Measurements from ENCODE around the gene GAS2L3. TPM values are rescaled to one million over a fixed set of nuclear protein-coding genes. Genes with fewer than 3 reads are reported as not detected.
A peak's percentile ranks its signal among the peaks of the same experiment; 100 is the strongest.

The GAS2L3 gene
- total RNA-seq, 2 donors from 2014 or later: 3.3 to 10.1 TPM

GRCh38 chr12:100564090-100564489, 9.4 kb upstream of the GAS2L3 start:
- H3K4me3 Mint-ChIP-seq: no peak overlapping the region
- no peaks in the 10 kb centered on the region for H3K36me3 Mint-ChIP-seq (ENCODE audit: low read depth)
- H3K27ac Mint-ChIP-seq: no peak overlapping the region
- no peaks in the 10 kb centered on the region for H3K9me3 Mint-ChIP-seq
- H3K4me1 Mint-ChIP-seq: no peaks in the 10 kb centered on the region
- peaks cover 24% of the 10 kb centered on the region for H3K27me3 Mint-ChIP-seq
- no peak for ATAC-seq (replicated peaks)

DNA sequence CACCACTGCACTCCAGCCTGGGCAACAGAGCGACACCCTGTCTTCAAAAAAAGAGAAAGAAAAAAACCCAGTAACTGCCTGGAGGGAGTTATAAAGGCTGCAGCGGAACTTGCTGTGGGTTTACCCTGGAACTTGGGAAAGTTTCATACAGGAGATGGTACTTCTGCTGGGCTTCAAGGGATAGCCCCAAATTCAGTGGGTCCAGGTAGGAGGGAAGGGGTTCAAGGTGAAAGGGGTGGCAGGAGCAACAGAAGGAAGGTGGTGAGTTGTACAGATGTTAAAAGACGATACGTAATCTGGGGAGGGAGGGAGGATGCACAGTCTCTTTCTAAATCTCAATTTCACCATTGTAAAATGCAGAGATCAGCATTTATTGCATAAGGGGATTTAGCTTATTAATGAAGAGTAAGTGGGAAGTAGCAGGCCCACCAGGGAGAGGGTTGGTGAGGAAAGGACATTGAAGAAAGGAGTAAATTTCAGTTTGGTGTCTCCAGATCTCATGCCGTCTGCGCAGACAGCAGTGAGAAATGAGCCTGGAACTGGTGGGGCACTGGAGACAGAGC, 8.5 kb upstream of the GAS2L3 start:
- Mint-ChIP-seq H3K36me3 (ENCODE audit: low read depth) (no peaks in the 10 kb centered on the region), H3K9me3 (no peaks in the 10 kb centered on the region), H3K4me1 (no peaks in the 10 kb centered on the region), H3K27me3 (peaks cover 24% of the 10 kb centered on the region), H3K4me3 (no peak overlapping the region), H3K27ac (no peak overlapping the region)
- no peak for ATAC-seq (replicated peaks)

- Mint-ChIP-seq H3K4me1 (no peaks in the 10 kb centered on the region), H3K36me3 (ENCODE audit: low read depth) (no peaks in the 10 kb centered on the region), H3K9me3 (no peaks in the 10 kb centered on the region), H3K4me3 (no peak overlapping the region), H3K27me3 (peaks cover 16% of the 10 kb centered on the region), H3K27ac (no peak overlapping the region)
- ATAC-seq (replicated peaks): no peak
Observed at GRCh38 chr12:100565987-100566545, 7.4 kb upstream of the GAS2L3 start.

- Mint-ChIP-seq H3K36me3 (ENCODE audit: low read depth) (no peaks in the 10 kb centered on the region), H3K27ac (no peak overlapping the region), H3K9me3 (no peaks in the 10 kb centered on the region), H3K4me1 (no peaks in the 10 kb centered on the region), H3K27me3 (peaks cover 18% of the 10 kb centered on the region), H3K4me3 (no peak overlapping the region)
- no peak for ATAC-seq (replicated peaks)
Observed at GRCh38 chr12:100566887-100567637, 6.4 kb upstream of the GAS2L3 start.

- H3K27ac Mint-ChIP-seq: no peak overlapping the region
- no peaks in the 10 kb centered on the region for H3K4me1 Mint-ChIP-seq
- H3K36me3 Mint-ChIP-seq (ENCODE audit: low read depth): no peaks in the 10 kb centered on the region
- peak; percentile 46 for ATAC-seq (replicated peaks)
- peaks cover 20% of the 10 kb centered on the region for H3K27me3 Mint-ChIP-seq
- H3K4me3 Mint-ChIP-seq: no peak overlapping the region
- H3K9me3 Mint-ChIP-seq: no peaks in the 10 kb centered on the region
Observed at GRCh38 chr12:100567945-100568344, 5.5 kb upstream of the GAS2L3 start.

GRCh38 chr12:100572184-100572583, 1.3 kb upstream of the GAS2L3 start:
- Mint-ChIP-seq H3K27me3 (peaks cover 18% of the 10 kb centered on the region), H3K4me1 (peaks cover 4% of the 10 kb centered on the region), H3K36me3 (ENCODE audit: low read depth) (no peaks in the 10 kb centered on the region), H3K27ac (no peak overlapping the region), H3K9me3 (no peaks in the 10 kb centered on the region), H3K4me3 (peak overlapping the region; percentile 39)
- ATAC-seq (replicated peaks): no peak

- H3K27ac Mint-ChIP-seq: peak overlapping the region; percentile 84
- H3K36me3 Mint-ChIP-seq (ENCODE audit: low read depth): no peaks in the 10 kb centered on the region
- peaks cover 20% of the 10 kb centered on the region for H3K27me3 Mint-ChIP-seq
- no peak for ATAC-seq (replicated peaks)
- H3K4me1 Mint-ChIP-seq: peaks cover 4% of the 10 kb centered on the region
- peak overlapping the region; percentile 93 for H3K4me3 Mint-ChIP-seq
- no peaks in the 10 kb centered on the region for H3K9me3 Mint-ChIP-seq
Observed at GRCh38 chr12:100574187-100575074, 947 bp downstream of the GAS2L3 start.

GRCh38 chr12:100576331-100577036, 3.0 kb downstream of the GAS2L3 start:
- Mint-ChIP-seq H3K4me1 (peaks cover 4% of the 10 kb centered on the region), H3K9me3 (no peaks in the 10 kb centered on the region), H3K27ac (no peak overlapping the region), H3K4me3 (no peak overlapping the region), H3K27me3 (peaks cover 20% of the 10 kb centered on the region), H3K36me3 (ENCODE audit: low read depth) (no peaks in the 10 kb centered on the region)
- ATAC-seq (replicated peaks): no peak

DNA sequence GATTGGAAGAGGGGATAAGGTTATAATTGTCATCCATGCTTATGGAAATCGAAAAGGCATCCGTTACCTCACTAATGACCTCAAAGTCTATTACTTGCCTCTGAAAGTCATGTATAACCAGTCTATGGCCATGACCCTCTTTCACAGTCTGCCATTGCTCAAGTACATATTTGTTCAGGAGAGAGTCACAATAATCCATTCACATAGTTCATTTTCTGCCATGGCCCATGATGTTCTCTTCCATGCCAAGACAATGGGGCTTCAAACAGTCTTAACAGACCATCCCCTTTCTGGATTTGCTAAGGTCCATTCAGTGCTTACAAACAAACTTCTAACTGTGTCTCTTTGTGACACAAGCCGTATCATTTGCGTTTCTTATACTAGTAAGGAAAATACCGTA, 5.4 kb downstream of the GAS2L3 start:
- H3K27me3 Mint-ChIP-seq: peaks cover 20% of the 10 kb centered on the region
- H3K4me3 Mint-ChIP-seq: no peak overlapping the region
- peaks cover 3% of the 10 kb centered on the region for H3K9me3 Mint-ChIP-seq
- peaks cover 4% of the 10 kb centered on the region for H3K4me1 Mint-ChIP-seq
- ATAC-seq (replicated peaks): no peak
- no peak overlapping the region for H3K27ac Mint-ChIP-seq
- H3K36me3 Mint-ChIP-seq (ENCODE audit: low read depth): no peaks in the 10 kb centered on the region

- H3K4me3 Mint-ChIP-seq: no peak overlapping the region
- no peak for ATAC-seq (replicated peaks)
- peaks cover 17% of the 10 kb centered on the region for H3K27me3 Mint-ChIP-seq
- no peaks in the 10 kb centered on the region for H3K4me1 Mint-ChIP-seq
- H3K27ac Mint-ChIP-seq: no peak overlapping the region
- H3K9me3 Mint-ChIP-seq: peaks cover 3% of the 10 kb centered on the region
- H3K36me3 Mint-ChIP-seq (ENCODE audit: low read depth): no peaks in the 10 kb centered on the region
Observed at GRCh38 chr12:100579844-100580243, 6.4 kb downstream of the GAS2L3 start.

DNA sequence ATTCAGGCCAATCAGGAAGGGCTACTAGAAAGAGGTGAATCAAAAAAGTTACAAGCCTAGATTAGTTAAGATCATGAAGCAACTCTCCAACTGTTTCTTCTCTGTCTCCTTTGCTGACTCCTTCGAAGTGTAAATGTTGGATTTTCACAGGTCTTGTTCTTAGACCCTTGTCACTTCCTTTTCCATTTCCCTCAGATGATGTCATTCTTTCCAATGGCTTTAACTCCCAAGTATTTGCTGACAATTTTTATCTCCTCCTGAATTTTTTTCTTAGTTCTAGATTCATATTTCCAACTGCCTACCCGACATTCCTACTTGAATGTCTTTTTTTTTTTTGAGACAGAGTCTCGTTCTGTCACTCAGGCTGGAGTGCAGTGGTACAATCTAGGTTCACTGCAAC, 10.8 kb downstream of the GAS2L3 start:
- Mint-ChIP-seq H3K27ac (no peak overlapping the region), H3K27me3 (peaks cover 15% of the 10 kb centered on the region), H3K4me1 (no peaks in the 10 kb centered on the region), H3K4me3 (no peak overlapping the region), H3K9me3 (peaks cover 14% of the 10 kb centered on the region), H3K36me3 (ENCODE audit: low read depth) (no peaks in the 10 kb centered on the region)
- no peak for ATAC-seq (replicated peaks)

DNA sequence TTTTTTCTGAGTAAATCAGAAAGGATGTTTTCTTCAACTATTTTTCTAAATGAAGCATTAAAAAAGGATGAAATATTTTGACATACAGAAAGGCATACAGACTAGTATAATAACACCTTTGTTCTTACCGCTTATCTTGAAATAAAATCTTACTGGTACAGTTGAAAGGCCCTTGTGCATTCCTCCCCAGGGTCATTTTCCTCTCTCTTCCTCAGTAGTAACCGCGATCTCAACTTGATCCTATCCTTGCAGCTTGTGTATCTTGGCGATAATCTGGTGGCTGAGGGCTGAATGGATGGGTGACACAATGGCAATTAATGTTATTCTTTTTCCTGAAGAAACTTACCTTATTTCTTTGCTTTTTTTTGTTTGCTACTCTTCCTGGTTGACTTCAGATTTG, 18.5 kb downstream of the GAS2L3 start:
- Mint-ChIP-seq H3K4me1 (no peaks in the 10 kb centered on the region), H3K27ac (no peak overlapping the region), H3K36me3 (ENCODE audit: low read depth) (no peaks in the 10 kb centered on the region), H3K4me3 (no peak overlapping the region), H3K27me3 (peaks cover 3% of the 10 kb centered on the region), H3K9me3 (peaks cover 4% of the 10 kb centered on the region)
- no peak for ATAC-seq (replicated peaks)

- ATAC-seq (replicated peaks): no peak
- no peak overlapping the region for H3K4me3 Mint-ChIP-seq
- no peaks in the 10 kb centered on the region for H3K4me1 Mint-ChIP-seq
Observed at GRCh38 chr12:100593490-100593889, 20.0 kb downstream of the GAS2L3 start.

GRCh38 chr12:100601626-100602025, 28.1 kb downstream of the GAS2L3 start:
- H3K9me3 Mint-ChIP-seq: no peaks in the 10 kb centered on the region
- H3K36me3 Mint-ChIP-seq (ENCODE audit: low read depth): no peaks in the 10 kb centered on the region
- ATAC-seq (replicated peaks): no peak
- no peak overlapping the region for H3K4me3 Mint-ChIP-seq
- H3K27ac Mint-ChIP-seq: no peak overlapping the region
- H3K27me3 Mint-ChIP-seq: peaks cover 3% of the 10 kb centered on the region
- no peaks in the 10 kb centered on the region for H3K4me1 Mint-ChIP-seq

More at GRCh38 chr12:100593490-100593889, 20.0 kb downstream of the GAS2L3 start:
- Mint-ChIP-seq H3K27ac (no peak overlapping the region), H3K27me3 (peaks cover 3% of the 10 kb centered on the region), H3K36me3 (ENCODE audit: low read depth) (no peaks in the 10 kb centered on the region), H3K9me3 (no peaks in the 10 kb centered on the region)

Measured in activated T-helper 17 cell treated with anti-CD3 and anti-CD28 coated beads, Interleukin-2, amount 50 U/mL, for 72 hours (primary cell).